ENCODE measurements around the gene NFYA.

DNA sequence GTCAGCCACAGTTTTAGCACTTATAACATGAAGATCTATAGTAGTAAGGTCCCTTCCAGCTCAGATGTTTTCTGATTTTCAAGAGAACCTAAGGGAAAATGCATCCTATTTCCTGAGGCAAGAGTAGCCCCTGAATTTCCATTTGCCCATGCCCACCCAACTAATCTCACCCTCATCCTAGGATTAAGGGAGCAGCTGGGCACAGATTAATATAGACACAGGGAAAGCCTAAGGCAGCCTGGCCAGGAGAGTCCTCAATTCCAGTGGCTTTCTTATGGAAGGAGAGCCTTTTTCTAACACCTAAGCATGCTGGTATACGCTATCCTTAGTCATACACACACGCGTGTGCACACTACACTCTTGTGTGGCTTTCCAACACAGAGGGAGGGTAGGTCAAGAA is 18.3 kb upstream of the NFYA start:
- TF ChIP-seq, protein P1, sequence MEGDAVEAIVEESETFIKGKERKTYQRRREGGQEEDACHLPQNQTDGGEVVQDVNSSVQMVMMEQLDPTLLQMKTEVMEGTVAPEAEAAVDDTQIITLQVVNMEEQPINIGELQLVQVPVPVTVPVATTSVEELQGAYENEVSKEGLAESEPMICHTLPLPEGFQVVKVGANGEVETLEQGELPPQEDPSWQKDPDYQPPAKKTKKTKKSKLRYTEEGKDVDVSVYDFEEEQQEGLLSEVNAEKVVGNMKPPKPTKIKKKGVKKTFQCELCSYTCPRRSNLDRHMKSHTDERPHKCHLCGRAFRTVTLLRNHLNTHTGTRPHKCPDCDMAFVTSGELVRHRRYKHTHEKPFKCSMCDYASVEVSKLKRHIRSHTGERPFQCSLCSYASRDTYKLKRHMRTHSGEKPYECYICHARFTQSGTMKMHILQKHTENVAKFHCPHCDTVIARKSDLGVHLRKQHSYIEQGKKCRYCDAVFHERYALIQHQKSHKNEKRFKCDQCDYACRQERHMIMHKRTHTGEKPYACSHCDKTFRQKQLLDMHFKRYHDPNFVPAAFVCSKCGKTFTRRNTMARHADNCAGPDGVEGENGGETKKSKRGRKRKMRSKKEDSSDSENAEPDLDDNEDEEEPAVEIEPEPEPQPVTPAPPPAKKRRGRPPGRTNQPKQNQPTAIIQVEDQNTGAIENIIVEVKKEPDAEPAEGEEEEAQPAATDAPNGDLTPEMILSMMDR (IDR thresholded peaks at IDR 0.05) = no peak
- TF ChIP-seq, protein P2, sequence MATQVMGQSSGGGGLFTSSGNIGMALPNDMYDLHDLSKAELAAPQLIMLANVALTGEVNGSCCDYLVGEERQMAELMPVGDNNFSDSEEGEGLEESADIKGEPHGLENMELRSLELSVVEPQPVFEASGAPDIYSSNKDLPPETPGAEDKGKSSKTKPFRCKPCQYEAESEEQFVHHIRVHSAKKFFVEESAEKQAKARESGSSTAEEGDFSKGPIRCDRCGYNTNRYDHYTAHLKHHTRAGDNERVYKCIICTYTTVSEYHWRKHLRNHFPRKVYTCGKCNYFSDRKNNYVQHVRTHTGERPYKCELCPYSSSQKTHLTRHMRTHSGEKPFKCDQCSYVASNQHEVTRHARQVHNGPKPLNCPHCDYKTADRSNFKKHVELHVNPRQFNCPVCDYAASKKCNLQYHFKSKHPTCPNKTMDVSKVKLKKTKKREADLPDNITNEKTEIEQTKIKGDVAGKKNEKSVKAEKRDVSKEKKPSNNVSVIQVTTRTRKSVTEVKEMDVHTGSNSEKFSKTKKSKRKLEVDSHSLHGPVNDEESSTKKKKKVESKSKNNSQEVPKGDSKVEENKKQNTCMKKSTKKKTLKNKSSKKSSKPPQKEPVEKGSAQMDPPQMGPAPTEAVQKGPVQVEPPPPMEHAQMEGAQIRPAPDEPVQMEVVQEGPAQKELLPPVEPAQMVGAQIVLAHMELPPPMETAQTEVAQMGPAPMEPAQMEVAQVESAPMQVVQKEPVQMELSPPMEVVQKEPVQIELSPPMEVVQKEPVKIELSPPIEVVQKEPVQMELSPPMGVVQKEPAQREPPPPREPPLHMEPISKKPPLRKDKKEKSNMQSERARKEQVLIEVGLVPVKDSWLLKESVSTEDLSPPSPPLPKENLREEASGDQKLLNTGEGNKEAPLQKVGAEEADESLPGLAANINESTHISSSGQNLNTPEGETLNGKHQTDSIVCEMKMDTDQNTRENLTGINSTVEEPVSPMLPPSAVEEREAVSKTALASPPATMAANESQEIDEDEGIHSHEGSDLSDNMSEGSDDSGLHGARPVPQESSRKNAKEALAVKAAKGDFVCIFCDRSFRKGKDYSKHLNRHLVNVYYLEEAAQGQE (IDR thresholded peaks at IDR 0.05; ENCODE audit: insufficient read depth in 1 of 2, low read depth in 2 of 2, low read length in 1 of 2) = no peak

Measured in Panc1 (cell line).